Hypothalamus (tissue), 51 donors: ENCODE results near the gene OR51V1.
"Not testable (repeated sequence)": the region's sequence is repeated elsewhere in the genome, so short reads cannot be mapped to it uniquely, and the experiment has no call there.

Experiments used
- DNase-seq, 51 donors: peaks; one replicate each; lab custom pipeline; 2025; lab: John Stamatoyannopoulos, UW

The OR51V1 gene, protein sequence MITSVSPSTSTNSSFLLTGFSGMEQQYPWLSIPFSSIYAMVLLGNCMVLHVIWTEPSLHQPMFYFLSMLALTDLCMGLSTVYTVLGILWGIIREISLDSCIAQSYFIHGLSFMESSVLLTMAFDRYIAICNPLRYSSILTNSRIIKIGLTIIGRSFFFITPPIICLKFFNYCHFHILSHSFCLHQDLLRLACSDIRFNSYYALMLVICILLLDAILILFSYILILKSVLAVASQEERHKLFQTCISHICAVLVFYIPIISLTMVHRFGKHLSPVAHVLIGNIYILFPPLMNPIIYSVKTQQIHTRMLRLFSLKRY

DNA sequence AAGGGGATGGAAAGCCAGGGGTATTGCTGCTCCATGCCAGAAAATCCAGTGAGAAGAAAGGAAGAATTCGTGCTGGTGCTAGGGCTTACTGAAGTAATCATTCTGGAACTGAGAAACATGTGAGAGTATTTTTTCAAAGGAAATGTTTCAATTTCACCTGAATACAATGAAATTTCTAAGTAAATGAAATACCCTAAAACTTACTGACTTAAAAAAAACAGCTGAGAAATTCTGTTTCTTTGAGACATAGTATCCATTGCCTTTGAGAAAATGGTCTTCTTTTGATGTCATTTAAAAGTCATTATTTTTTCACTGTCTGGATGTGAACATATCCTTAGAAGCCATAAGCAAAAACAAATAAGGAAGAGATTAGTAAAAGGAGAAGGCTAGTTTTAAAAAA, at the start of gene OR51V1:
TSS of gene OR51V1 (minus strand) at position 101 of the 400 bp plus-strand sequence. CDS start at position 101, 0 bp downstream.
- no peak for DNase-seq

DNA sequence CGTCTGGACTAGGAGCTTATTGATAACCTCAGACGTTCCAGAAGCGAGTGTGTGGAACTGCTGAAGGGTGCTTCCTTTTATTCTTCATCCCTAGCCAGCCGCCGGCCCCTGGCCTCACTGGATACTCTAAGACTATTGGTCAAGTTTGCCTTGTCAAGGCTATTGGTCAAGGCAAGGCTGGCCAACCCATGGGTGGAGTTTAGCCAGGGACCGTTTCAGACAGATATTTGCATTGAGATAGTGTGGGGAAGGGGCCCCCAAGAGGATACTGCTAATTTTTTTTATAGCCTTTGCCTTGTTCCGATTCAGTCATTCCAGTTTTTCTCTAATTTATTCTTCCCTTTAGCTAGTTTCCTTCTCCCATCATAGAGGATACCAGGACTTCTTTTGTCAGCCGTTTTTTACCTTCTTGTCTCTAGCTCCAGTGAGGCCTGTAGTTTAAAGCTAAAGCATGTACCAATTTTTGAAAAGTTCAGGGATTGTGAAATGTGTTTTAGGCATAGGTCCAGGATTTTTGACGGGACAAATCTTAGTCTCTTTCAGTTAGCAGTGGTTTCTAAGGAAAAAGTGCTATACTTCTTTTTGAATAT, 49.4 kb upstream of the OR51V1 start, which contains the start of gene HBG1:
TSS of gene HBG1 (minus strand) at position 51 of the 590 bp plus-strand sequence. CDS start 53 bp downstream, outside the sequence.
- DNase-seq: not testable (repeated sequence)

DNA sequence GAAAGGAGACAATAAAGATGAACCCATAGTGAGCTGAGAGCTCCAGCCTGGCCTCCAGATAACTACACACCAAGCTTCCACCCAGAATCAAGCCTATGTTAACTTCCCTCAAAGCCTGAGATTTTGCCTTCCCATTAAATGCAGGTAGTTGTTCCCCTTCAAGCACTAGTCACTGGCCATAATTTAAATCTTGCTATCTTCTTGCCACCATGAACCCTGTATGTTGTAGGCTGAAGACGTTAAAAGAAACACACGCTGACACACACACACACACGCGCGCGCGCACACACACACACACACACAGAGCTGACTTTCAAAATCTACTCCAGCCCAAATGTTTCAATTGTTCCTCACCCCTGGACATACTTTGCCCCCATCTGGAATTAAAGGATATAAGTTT, 48.0 kb upstream of the OR51V1 start:
- not testable (repeated sequence) for DNase-seq

DNA sequence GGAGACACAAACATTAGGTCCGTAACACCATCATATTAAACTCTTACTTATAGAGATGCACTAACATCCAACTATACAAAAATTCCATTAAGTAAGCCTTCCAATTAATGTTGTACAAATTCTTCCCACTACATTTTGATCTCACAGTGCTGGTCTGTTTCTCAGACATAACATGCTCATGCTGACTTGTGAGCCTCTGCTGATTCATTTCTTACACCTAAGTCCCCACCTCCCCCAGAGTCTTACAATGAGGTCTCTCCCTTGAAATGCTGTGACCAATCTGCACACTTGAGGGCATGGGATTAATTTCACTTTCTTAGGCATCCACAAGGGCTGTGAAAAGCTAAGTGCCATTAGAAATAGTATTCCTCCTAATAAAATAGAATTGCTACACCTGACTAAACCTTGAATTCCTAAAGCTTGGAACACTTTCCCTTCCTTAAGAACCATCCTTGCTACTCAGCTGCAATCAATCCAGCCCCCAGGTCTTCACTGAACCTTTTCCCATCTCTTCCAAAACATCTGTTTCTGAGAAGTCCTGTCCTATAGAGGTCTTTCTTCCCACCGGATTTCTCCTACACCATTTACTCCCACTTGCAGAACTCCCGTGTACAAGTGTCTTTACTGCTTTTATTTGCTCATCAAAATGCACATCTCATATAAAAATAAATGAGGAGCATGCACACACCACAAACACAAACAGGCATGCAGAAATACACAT, 47.1 kb upstream of the OR51V1 start:
- no peak for DNase-seq

DNA sequence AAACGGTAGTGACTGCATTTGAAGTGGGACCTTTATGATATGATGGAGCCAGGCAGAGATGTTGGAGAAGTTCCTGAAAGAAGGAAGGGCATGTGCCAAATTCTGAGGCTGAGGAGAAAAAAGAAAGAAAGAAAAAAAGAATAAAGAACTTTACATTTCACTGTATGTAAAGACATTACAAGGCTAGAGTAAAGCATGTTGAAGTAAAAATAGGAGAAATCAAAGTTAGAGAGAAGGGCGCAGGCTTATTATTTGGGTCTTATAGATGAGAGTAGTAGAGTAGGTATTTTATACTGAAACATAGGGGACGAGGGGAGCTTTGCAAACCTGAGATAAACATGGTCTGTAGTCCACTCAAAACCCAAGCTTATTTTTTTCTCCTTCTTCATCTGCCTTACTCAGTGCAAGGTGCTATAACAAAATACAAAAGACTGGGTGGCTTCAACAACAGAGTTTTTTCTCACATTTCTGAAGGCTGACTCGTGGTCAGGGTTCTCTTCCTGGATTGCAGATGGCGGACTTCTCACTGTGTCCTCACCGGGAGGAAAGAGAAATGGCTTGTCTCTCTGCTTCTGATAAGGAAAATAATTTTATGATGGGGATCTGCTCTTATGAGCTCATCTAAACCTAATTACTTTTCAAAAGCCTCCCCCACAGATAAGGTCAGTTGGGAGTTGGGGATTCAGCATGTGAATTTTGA, 46.4 kb upstream of the OR51V1 start:
- DNase-seq: no peak

DNA sequence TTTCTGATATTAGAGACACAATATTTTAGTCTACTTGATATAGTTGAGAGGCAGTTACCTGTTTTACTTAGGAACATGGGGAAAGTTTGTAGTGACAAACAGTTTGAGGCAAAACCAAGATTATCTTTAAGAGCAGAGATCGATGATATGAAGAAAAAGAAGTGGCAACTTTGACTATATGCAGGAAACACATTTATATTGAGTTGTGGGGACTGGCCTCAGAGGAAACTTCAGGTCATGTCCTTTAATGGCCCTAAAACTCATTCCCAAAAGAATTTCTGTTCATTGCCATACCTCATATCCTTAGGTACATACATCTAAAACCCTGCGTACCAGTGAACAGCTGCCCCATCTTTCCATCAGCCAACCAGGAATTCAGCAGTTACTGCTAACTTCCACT, 44.7 kb upstream of the OR51V1 start:
- DNase-seq: no peak

DNA sequence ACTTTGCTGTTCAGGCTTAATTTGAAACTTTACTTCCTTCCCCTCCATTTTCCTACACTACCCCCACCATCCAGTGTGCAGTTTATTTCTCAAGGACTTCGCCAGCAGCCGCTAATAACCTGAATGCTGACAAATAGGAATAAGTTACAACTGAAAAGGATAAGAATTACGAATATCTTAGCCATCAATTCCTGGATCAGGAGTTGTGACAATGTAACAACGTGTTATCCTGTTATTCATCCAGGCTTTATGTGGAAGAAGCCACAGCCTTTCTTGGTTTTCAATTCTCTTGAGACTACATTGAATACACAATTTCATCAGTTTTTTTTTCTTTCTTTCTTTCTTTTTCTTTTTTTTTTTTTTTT, 43.3 kb upstream of the OR51V1 start:
- no peak for DNase-seq

DNA sequence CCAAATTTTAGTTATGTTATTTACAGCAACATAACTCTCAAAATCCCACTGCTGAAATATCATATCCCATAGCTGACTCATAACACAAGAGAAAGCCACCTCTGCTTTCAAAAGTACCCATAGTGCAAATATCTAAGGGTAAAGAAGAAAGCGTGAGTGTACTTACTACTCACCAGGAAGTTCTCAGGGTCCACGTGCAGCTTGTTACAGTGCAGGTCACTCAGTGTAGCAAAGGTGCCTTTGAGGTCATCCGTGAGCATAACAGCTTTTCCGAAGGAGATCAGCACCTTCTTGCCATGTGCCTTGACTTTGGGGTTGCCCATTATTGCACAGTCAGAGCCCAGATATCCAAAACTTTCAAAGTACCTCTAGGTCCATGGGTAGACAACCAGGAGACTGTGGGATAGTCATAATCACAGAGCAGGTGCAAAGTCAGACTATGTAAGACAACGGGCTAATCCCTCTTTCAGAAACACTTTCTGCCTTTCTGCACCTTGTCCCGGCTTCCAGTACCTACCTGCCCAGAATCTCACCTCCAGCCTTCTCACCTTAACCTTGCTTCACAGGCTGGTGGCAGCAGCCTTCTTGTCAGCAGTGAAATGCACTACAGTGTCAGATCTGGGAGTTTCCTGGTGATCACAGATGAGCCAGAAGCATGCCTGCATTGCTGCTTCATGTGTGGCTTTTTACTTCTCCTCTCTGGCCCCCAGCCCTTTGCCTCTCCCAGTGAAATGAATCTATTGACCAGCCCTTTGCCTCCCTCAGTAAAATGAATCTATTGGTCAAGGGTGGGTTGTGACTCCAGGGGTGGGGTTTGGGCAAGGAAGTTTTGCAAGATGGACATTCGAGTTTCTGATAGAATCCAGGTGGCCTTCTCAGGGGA, 42.7 kb upstream of the OR51V1 start:
- DNase-seq: no peak

DNA sequence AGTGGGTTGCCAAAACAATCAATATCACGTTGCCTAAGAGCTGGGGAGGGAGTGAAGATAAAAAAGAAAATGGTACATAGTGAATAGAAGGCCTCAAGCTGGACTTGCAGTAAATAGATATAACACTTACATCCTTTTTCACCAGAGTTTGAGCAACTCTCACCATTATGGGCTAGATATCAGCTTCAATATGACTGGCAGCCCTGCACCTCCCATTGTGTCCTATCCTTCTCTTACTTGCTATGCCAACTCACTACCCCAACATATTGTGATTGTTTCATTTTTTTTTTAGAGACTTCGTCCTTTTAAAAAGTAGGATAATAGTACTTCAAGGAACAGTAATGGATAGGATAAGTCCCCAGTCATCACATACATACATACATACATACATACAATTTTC, 41.7 kb upstream of the OR51V1 start:
- DNase-seq: no peak

DNA sequence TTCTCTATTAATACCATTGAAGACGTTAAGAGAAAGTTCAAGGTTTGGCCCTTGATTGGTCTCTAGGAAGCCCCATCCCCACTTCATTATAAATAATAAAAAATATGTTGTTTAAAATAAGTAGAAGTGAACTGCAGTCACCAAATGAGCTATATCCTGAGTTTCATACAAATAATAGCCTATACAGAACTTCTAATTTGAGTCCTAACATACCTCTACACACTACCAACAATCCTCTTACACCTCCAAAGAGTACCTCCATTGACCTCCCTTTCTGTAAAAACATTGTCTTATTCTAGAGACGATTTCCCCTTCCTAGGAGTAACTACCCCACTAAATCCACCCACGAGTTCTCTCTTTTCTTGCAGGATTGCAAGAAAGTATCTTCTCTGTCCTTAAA, 41.0 kb upstream of the OR51V1 start:
- DNase-seq: no peak

DNA sequence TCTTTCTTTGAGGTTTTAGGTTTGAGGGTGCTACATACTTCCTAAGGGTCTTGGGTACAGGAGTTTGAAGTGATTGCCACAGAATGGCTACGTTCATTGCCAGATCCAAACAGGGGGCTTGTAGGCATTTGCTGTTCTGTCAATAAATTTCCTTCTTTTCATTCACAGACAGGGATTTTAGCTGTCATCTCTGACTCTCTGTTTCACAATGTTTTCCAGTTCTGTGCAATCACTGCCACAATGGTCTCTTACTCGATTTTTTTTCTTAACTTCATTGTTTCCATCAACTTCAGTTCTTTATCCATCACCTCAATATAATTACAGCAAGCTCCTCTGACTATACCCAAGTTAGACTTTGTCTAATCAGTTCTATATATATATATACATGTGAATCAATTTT, 40.0 kb upstream of the OR51V1 start:
- no peak for DNase-seq

DNA sequence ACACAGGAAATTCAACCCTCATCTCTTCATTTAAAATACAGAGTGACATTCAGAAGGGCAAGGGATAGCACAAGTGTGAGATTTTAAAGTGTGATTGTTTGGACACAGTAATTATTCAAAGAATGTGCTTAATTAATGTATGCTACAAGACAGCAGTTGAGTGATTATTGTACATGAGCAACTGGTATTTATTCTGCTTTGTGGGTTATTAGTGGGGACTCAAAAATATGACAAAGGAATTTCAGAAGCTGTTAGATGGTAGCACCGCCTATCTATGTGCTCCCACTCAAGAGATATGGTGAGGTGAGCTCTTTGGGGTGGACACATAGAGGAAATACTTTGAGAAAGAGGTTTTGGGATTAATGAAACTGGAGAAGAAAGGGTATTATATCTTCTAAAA, 39.6 kb upstream of the OR51V1 start:
- DNase-seq: no peak

DNA sequence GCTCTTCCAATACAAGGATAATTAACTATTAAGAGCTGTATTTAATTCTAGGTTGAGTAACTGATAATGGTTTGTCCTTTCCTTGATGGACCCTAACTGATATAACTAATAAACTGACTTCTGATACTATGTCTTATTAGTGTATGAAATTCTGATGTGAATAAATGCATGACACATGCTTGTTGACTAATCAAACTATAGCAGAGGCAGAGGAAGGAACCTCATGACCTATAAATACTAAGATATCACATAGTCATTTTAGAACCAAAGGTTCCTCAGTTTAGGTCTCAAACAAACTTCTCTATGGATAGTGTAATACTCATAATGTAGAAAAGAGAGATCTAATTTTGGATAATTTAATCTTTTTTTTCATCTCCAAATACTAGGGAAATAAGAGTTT, 38.6 kb upstream of the OR51V1 start:
- DNase-seq: no peak

DNA sequence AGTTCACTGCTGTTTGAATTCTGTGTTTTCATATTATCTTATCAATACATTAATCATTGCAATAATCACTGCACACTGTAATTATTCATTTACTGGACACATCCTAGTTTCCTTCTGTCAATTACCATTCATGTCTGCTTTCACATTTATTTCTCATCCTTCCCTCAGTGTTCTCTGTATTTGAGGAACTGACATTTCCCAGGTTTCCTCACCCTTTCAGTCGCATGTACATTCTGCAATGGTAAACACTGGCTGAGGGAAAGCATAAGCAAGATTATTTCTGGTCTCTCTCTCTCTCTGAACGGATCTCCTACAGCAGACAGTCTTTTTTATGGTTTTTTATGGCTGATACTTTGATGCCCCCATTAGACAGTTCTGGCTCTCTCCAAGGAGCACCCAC, 38.0 kb upstream of the OR51V1 start:
- DNase-seq: no peak

DNA sequence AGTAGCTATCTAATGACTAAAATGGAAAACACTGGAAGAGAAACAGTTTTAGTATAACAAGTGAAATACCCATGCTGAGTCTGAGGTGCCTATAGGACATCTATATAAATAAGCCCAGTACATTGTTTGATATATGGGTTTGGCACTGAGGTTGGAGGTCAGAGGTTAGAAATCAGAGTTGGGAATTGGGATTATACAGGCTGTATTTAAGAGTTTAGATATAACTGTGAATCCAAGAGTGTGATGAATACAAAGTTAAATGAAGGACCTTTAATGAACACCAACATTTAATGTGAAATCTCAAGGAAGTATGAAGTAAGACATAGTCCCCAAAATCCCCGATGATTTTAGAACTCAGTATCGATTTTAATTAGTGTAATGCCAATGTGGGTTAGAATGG, 36.9 kb upstream of the OR51V1 start:
- DNase-seq: no peak

DNA sequence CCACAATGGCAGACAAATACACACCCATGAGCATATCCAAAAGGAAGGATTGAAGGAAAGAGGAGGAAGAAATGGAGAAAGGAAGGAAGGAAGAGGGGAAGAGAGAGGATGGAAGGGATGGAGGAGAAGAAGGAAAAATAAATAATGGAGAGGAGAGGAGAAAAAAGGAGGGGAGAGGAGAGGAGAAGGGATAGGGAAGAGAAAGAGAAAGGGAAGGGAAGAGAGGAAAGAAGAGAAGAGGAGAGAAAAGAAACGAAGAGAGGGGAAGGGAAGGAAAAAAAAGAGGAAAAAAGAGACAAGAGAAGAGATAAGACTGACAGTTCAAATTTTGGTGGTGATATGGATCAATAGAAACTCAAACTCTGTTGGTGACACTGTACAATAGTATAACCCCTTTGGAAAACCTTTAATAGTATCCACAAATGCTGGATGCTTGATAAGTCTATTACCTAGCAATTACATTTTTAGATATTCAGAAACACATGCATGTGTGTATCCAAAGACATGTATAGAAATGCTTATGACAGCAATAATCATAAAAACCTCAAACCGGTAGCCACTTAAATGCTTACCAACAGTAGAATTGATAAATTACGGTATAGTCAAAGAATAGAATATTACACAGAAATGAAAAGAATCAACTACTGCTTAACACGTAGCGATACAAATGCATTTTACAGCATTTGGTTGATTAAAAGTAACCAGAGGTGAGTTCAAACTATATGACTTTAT, 35.0 kb upstream of the OR51V1 start:
- DNase-seq: no peak

DNA sequence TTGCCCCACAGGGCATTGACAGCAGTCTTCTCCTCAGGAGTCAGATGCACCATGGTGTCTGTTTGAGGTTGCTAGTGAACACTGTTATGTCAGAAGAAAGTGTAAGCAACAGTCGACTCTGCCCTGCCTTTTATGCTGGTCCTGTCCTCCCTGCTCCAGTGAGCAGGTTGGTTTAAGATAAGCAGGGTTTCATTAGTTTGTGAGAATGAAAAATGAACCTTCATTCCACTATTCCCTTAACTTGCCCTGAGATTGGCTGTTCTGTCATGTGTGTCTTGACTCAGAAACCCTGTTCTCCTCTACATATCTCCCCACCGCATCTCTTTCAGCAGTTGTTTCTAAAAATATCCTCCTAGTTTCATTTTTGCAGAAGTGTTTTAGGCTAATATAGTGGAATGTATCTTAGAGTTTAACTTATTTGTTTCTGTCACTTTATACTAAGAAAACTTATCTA, 33.9 kb upstream of the OR51V1 start, which contains the start of gene HBD:
TSS of gene HBD (minus strand) at position 103 of the 454 bp plus-strand sequence. CDS start at position 53, 50 bp downstream.
- no peak for DNase-seq

DNA sequence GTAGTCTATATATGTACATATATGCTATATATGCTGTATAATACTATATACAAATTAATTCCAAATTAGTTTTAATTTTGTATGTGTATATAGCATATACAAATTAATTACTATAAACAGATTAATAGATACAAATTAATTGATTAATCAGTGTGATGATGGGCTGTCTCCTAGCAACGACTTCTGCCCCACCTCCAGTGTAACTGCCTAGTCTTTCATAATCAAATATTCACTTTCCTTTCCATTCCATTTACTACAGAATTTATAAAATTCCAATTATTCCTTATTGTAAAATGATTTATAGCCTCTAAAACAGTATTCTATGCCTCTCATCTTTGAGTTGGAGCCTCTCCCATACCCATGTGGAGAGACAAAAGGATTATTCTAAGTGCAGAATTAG, 32.8 kb upstream of the OR51V1 start:
- no peak for DNase-seq

DNA sequence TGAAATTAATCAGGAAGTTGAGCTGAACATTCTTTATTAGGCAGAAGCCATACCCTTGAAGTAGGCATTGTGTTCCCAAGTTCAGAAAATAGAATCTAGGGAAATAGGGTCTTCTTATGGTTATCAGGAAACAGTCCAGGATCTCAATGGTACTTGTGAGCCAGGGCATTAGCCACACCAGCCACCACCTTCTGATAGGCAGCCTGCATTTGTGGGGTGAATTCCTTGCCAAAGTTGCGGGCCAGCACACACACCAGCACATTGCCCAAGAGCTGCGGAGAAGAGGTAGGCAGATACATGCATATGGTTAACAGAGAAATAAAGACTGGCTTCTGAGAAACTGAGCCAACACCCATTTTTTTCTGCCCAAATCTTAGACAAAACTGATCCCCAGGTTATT, 32.3 kb upstream of the OR51V1 start:
- no peak for DNase-seq
